HCT116 (cell line): ENCODE results near the gene ETNK2.

Experiments
- EZH2 ChIP-seq: fragments of 200-600 bp; sonication (generic); IDR thresholded peaks from 2 replicates; pipeline ENCODE4 v1.6.1; 2017; ENCODE audit warnings: antibody characterized with exemption, mixed run types
- TF ChIP-seq, protein P1 (sequence below), 3 experiments: fragments of 200-600 bp in 1 of 3; sonication (generic) in 1 of 3; IDR thresholded peaks in 2 of 3; conservative IDR thresholded peaks in 1 of 3; 2 replicates each; pipeline ENCODE4 v1.5.1; 2012 to 2017; ENCODE audit warnings: low read depth in 2 of 3, low read length in 2 of 3, antibody characterized with exemption in 1 of 3, borderline replicate concordance in 1 of 3, control low read depth in 1 of 3, mild to moderate bottlenecking in 1 of 3, mixed read lengths in 1 of 3, mixed run types in 1 of 3, moderate library complexity in 1 of 3; ENCODE audit not compliant: insufficient read depth in 1 of 3

DNA sequence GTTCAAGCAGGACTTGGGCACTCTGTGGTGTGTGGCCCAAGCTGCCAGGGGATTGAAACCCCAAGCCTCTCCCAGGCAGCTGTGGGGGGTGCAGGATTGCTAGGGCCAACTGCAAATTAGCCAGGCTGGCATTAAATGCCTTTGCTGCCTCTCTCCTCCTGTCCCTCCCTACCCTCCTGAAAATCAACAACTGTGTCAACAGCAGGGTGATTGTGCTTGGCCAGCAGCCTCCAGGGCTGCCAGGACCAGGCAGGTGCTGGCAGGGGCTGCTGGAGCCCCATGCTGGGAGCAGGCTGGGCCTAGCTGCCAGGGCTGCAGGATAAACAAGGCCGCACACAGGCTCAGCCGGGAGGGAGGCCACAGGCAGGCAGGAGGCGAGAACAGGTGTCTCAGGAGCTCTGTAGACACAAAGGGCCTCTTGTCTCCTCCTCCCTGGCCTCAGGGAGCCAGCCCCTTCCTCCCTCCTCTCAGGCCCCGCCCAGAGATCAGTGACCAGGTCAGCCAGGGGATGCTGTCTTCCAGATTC lies 67.5 kb downstream of the ETNK2 start:
- TF ChIP-seq, protein P1, sequence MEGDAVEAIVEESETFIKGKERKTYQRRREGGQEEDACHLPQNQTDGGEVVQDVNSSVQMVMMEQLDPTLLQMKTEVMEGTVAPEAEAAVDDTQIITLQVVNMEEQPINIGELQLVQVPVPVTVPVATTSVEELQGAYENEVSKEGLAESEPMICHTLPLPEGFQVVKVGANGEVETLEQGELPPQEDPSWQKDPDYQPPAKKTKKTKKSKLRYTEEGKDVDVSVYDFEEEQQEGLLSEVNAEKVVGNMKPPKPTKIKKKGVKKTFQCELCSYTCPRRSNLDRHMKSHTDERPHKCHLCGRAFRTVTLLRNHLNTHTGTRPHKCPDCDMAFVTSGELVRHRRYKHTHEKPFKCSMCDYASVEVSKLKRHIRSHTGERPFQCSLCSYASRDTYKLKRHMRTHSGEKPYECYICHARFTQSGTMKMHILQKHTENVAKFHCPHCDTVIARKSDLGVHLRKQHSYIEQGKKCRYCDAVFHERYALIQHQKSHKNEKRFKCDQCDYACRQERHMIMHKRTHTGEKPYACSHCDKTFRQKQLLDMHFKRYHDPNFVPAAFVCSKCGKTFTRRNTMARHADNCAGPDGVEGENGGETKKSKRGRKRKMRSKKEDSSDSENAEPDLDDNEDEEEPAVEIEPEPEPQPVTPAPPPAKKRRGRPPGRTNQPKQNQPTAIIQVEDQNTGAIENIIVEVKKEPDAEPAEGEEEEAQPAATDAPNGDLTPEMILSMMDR (IDR thresholded peaks at IDR 0.05 in 2 of 3, conservative IDR thresholded peaks at IDR 0.05 in 1 of 3; ENCODE audit: borderline replicate concordance in 1 of 3, insufficient read depth in 1 of 3, low read depth in 2 of 3, low read length in 2 of 3): no peak
- no peak for TF ChIP-seq EZH2
